ENCODE results near the gene TRIM66.

The TRIM66 gene, protein sequence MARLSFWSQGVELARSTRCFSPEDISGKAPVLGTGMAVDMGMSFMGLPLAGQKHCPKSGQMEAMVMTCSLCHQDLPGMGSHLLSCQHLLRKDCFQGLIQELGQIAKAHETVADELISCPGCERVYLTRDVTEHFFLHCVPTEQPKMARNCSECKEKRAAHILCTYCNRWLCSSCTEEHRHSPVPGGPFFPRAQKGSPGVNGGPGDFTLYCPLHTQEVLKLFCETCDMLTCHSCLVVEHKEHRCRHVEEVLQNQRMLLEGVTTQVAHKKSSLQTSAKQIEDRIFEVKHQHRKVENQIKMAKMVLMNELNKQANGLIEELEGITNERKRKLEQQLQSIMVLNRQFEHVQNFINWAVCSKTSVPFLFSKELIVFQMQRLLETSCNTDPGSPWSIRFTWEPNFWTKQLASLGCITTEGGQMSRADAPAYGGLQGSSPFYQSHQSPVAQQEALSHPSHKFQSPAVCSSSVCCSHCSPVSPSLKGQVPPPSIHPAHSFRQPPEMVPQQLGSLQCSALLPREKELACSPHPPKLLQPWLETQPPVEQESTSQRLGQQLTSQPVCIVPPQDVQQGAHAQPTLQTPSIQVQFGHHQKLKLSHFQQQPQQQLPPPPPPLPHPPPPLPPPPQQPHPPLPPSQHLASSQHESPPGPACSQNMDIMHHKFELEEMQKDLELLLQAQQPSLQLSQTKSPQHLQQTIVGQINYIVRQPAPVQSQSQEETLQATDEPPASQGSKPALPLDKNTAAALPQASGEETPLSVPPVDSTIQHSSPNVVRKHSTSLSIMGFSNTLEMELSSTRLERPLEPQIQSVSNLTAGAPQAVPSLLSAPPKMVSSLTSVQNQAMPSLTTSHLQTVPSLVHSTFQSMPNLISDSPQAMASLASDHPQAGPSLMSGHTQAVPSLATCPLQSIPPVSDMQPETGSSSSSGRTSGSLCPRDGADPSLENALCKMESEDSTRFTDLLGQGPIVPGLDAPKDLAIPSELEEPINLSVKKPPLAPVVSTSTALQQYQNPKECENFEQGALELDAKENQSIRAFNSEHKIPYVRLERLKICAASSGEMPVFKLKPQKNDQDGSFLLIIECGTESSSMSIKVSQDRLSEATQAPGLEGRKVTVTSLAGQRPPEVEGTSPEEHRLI (N-terminal part only)

DNA sequence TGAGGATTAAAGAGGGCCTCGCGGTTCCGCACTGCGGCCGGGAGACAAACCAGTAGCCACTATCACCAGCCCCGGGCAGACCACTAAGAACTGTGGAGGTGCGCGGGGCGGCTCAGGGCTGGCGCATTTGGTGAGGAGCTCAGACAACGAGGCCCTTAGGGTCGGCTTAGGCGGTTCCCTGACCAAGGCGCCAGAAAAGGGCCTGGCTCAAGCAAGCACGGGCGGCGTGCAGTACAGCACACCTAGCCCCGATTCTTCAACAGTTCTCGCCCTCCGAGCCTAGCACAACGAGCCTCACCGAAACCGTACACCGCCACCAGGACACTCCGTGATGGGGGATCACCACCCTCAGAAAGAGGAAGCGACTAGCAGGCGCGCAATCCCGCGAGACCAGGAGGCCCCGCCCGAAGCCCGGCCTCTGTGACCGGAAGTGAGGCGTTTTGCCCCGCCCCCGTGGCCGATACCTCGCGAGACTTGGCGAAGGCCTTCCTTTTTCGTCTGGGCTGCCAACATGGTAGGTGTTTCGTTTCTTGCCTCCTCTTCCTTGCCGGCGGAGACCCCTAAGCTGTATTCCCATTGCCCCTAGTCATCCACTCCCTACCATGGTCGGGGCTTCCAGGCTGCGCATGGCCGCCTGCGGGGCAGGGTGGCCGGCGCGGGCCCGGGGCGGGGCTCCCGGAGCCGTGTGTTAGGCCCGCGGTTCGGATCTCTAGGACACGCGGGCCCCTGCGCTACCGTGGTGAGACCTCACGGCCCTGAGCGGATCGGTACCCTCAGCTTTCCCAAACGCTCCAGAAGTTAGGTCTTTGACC, at the start of gene TRIM66, which contains the start of gene RPL27A:
Gene TRIM66, minus strand, starts transcription at position 363 of the 812 bp plus-strand sequence. CDS start 10,391 bp downstream, outside the sequence.
Gene RPL27A, plus strand, starts transcription at position 490 of the 812 bp plus-strand sequence. Its CDS starts 22 bp downstream, at position 512.
- DNase-seq, result peak; percentile 73 to 98 (median 95)

DNA sequence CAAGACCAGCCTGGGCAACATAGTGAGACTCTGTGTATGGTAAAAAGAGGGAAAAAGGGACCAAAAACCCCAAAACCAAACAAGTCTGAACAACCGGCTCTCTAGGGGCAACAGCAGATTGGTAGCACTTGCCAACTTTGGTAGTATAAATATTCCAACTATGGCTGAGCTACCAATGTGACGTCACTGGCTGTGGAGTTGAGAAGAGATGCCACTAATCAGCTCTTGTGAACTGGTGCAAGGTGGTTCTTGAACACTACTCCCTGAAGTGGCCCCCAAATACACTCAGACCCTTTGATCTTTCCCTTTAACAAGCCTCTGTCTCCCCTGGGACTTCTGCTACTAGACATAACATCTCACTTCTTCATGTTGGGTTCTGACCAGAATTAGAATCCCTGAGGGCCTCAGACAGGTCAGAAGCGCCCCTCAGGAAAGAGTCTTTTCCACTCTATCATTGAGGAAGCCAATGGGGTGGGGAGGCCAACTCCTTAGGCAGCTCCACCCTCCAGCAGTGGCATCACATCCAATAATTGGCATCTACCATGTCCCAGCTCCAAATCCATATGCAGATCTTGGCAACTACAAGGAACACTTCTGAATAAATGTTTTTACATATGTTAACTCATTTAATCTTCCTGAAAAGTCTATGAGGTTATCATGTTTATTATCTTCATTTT, 49.3 kb upstream of the TRIM66 start:
- DNase-seq, result no peak

DNA sequence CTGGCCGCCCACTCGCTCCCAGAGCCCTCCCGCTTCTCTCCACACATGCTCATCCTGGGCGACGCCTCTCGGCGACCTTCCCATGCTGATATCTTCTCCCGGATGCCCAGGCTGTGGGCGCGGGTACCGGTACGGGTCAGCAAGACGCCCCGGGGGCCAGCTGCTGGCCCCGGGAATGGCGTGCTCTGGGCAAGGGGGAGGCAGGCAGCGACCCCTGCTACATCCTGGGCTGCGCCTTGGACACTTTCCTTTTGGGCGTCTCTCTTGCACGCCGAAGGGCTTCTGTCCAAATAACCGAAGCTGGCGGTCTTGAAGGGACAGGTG, 48.2 kb upstream of the TRIM66 start:
- no peak for DNase-seq

DNA sequence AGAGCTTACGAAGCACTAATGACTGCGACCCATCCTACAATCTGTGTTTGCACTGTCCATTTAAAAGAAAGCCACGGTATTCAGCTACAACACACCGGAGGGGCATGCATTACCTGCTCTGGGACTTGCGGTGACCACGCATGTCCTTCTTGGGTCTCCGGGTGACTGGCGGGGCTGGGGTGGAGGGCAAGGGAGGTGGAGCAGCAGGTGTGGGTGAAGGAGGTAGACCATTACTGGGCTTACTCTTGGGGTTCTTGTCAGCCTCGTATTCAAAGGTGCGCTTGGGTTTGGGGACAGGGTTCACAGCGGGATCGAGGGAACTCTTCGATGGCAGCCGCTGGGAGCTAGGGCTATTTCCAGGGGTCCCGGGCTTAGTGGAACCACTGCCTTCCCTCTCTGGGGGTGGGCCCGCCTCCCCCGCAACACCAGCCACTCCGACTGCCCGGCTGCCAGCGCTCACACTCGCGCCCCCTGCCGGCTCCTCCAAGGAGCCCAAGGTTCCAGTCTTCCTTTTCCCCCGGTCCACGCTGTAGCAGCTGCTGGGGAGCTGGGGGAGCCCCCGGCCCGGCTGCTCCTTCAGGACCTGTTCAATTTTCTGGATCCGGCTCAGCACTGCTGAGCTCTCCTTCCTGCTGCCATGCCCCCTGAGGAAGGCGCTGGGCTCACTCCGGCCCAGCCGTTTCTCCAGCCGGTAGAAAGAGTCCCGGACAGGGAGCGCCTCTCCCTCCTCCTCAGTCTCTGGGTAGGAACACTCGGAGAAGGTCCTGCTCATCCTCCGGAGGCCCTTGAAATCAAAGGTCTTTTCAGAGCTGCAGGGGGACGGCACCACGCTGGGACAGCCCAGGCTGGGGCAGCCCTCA, 47.6 kb upstream of the TRIM66 start:
- no peak for DNase-seq

DNA sequence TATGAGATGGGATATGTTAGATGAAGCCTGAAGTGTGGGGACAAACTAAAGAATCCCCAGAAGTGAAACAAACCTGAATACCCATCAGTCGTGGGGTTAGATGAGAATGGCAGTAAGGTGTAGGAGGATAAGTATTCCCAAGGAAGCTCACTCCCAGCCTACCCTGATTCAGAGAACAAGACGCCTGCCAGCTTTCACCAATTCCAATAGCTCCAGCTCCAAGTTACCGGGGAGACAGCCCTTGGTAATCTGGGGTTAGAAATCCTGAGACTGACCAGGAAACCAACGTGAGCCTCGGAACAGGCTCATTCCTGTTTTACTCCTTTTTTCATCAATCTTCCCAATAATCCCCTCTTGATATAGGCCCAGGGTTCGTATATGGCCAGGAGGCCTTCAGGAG, 46.6 kb upstream of the TRIM66 start:
- DNase-seq, result no peak

DNA sequence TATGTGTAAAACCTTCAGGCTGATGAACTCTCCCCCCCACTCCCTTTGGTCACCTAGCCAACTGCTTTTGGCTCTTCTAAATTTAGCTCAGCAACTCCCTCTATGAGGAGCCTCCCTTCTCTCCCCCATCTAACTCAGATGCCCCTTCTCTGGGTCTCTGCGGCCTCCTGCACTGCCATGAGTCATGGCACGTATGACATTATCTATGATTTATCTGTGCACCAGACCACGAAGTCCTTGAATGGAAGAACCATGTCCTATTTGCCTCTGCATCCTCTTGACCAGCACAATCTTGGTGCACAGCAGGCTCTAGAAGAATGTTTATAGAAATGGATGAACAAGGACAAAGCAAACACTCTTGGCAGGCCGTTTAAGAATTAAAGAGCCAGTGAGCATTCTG, 46.1 kb upstream of the TRIM66 start:
- no peak for DNase-seq

DNA sequence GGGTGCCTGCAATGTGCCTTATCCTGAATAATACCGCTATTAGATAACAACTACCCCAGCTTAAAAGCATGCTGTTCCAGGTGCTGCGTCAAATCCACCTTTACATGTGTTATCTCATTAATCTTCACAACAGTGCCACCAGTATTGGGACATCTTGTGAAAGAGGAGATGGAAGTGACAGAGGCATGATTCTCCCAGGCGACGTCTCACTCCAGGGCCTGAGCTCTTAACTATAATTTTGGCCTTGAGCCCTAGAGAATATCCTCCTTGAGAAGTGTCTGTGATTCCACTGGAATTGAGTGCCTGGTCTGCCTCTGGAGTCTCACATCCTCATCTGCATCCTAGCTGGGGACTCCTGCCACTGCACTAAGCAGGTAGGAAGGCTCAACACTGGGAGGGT, 43.9 kb upstream of the TRIM66 start:
- no peak for DNase-seq

DNA sequence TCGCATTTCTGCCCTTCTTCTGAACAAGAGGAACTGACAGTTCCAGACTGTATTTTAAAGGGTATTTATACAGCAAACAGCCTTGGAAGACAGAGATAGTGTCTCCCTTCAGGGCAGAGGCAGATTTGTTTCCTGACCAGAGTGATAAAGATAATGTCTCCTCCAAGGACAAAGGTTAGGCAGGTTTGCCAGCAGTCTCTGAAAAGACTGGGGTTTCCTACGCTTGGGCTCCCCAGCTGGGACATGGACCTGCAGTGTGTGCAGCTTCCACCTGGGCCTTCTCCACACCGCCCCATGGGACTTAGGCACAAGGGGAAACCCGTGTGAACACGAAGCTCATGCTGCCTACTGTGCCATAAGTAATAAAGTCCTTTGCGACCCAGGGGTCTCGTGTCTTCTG, 42.2 kb upstream of the TRIM66 start:
- no peak for DNase-seq

DNA sequence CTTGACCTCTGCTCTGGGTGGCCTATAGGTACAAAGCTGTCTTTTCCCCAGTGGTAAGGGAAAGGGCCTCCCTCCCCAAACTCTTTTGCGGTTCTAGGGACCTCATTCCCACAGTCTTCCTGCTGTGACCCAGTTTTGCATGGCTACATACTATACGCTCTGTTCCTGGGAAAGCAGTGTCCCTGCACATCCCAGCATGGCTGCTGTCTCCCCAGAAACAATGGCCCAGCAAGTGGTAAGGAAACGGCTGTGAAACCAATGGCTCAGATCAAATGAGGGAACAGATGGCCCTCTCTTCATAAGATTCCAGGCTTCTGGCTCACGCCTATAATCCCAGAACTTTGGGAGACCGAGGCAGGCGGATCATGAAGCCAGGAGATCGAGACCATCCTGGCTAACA, 41.2 kb upstream of the TRIM66 start:
- no peak for DNase-seq

DNA sequence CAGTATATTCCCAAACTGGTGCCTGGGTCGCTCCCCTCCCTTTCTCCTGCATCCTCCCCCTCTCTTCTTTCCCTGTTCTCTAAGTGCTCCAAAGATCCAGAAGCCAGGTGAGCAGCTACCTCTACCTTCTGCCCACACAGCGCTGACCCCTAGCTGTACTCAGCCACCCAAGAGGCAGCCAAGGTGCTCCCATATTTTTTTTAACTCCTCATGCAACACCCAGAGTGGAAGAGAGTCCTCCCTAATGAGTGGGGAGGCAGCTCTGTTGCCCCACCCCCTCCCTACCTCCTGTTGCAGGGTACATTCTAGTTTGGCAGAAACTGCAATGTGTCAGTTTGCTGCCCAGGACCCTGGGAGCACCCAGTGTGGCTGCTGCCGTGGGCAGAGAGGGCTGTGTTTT, 40.3 kb upstream of the TRIM66 start:
- no peak for DNase-seq

DNA sequence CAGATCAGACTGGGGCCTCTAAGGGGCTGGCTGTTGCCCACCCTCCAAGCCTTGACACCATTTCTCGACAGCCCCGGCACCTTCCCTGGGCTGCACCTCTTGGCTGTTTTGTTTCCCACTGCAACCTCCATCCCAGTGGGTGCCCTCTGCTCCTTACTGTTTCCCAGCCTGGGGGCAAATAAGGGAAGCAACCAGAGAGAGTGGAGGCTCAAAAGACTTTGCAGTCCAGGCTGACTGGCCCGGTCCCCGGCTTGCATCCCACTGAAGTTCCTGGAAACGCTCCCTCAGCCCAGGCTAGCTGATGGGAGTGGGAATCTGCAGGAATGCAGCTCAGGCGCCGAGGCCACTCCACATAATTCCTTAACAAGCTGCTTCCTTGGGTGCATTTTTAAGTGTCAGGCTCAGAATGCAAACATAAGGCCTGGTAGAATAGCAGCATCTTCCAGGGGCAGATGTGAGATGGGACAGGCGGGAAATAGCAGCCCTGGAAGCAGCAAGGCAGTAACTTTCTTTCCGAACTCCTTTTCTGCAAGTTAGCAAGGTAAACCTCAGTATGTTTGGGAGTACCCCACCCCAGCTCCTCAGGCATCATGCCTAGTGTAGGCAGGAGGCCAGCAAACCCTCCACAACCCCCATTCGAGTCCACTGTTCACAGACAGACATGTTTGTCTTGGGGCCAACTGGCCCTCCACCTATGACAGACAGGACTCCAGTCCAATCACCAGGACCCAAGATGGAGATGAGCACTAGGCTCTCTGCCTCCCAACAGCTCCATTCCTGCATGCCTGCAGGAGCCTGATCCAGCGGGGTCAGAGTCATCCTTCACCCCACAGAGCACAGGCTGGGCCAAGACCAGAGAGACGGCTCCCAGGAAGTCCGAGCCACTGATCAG, 39.4 kb upstream of the TRIM66 start:
- DNase-seq, result no peak

DNA sequence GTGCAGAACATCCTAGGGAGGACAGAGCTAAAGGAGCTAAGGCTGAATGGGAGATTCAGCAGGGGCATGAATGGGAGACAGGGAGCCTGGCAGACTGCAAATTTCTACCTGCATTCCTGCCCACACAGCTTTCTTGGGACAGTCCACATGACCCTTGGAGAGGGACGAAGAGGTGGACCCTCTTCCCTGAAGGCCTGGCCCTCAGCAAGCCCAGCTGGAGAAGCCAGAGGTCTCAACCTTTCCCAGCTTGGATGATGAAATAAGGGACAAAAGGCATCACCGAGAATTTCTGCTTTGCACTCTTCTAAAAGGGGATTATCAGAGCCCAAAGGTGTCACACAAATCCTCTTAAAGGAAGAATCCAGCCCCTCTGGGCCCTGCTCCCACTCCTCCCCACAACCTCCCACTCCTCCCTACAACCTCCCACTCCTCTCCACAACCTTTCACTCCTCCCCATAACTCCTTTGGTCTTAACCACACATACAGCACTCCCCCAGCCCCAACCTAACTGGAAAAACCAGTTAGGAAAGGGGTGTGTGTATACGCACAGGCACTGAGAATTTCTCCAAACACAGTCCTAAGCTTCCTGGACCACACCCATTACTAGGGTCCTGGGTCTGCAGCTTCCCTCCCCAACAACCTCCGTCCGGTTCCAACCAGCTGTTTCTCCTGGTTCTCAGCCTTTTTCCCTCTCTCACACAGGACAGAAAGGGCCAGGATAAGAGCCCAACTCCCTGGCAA, 38.6 kb upstream of the TRIM66 start:
- no peak for DNase-seq

DNA sequence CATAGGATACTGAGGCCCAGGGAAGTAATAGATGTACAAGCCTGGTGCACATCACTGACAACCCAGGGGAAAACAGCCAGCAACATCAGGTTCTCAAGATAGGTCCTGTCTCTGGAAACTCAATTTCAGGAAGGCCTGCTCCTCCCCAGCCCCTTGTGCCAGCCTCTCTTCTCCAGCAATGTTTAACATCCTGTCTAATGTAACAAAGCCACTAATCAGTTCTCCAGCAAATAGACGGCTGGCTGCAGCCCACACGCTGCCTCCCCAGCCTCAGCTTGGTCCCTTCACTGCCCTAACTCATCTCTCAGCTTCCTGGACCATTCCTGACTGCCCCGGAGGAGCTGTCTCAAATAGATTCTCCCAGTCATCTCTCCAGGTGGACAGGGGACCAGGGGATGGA, 37.9 kb upstream of the TRIM66 start:
- no peak for DNase-seq

DNA sequence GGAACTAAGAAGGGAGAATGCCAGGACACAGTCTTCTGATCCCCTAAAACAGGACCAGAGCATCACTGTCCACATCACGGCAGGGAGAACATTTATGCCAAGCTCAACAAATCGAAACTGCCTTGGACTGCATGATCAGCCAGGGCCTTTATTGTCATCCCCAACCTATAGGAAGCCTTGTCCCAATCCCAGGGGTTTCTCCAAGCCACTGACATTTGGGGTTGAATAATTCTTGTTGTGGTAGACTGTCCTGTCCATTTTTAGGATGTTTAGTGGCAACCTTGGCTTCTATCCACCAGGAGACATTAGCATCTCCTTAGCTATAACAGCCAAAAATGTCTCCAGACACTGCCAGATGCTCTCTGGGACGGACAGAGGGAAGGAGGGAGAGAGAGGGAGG, 37.3 kb upstream of the TRIM66 start:
- DNase-seq, result no peak

DNA sequence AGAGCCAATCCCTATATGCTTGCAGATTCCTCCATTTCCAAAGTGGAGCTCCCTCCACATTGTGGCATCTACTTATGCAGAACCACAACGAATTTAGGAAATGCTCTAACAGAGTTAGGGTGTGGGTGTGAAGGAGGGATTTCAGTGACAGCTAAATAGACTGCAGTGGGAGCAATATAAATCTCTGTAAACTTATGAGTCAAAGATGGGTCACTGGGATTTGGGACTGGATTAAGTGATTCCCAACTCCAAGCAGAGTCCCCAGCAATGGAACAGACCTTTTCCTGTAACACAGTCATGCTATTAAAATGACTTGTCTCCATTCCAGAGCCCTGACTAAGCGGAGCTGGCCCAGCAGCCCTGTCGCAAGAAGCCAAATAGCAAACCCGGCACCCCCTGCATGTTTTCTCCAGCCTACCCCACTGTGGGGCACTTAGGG, 36.8 kb upstream of the TRIM66 start:
- peak in 3 of 56 donors; percentile 6 to 36 (median 13) for DNase-seq

DNA sequence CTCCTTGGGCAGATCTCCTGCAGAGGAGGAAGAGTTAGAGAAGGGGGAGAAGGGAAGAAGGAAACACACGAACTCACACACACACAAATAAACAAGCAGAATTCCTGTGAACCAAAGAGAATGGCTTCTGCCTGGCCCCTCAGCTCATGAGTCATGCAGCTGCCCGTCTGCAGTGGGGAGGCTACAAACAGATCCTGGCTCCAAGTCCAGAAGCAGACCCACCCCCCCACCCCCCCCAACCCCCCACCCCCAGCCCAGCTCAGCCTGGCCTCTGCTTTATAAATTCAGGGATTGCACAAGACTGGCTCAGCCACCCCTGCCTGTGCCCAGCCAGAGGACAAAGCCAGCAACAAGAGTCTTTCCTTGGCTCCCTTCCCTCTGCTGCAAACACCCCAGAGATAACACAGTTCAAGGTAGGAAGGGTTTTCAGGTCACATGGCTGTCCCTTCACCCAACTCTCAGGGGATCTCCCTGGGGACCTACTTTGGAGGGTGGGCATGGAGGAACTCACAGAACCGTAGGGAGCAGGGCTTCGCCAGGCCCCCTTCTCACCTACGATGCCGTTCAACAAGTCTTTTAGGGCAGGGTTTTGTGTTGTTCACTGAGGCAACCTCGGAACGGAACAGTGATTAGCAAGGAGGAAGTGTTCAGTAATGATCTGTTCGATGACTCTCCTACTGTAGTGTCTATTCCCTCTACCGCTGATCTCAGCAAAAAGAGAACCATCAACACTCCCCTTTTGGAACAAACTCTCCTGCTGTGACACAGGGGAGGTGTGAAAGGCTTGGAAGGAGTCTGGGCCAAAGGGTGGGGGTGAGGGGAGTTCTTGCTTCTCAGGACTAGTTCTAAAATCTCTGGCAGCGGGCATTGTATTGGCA, 35.6 kb upstream of the TRIM66 start:
- peak in 12 of 56 donors; percentile 13 to 50 (median 22) for DNase-seq

DNA sequence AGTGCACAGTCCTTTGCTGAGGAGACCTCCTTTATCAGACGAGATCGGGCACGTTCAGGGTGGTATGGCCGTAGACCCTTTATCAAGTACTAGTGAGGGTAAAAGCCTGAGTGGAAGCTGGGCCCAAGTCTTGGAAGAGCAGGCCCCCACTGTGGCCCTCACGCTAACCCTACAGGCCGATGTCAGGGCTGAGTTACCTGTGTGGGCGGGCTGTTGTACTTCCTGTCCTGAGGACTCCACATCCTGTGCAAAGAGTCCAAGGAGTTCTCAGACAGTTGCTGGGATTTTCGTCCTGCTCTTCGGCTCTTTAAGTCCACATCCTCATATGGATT, 35.0 kb upstream of the TRIM66 start:
- DNase-seq, result no peak
